Right lobe of liver (tissue), 6 donors: ENCODE results near the gene IVD. TPM values are rescaled to one million over a fixed set of nuclear protein-coding genes. Genes with fewer than 3 reads are reported as not detected.

Experiments used
- ATAC-seq, 4 donors: fragments of 200-7000 bp; cut with Tn5 transposase; one replicate each; pipeline ENCODE4 v1.9.1; 2020; ENCODE audit warnings: mild to moderate bottlenecking in 4 of 4, moderate library complexity in 4 of 4
- DNase-seq, 3 donors: peaks; one replicate each; pipeline ENCODE4 v3.0.0-alpha.2; 2020
- H3K27ac ChIP-seq, 3 donors: fragments of 200-600 bp; one replicate each; pipeline ENCODE4 v1.8.0; 2022
- H3K27me3 ChIP-seq, 2 donors: fragments of 200-600 bp; one replicate each; pipeline ENCODE4 v1.8.0; 2022
- H3K36me3 ChIP-seq, 4 donors: fragments of 200-600 bp; sonication (generic) in 1 of 4; one replicate each; pipeline versions ENCODE4 v1.5.1 to v1.8.0; 2017 to 2022; ENCODE audit warnings: control low read depth in 1 of 4
- H3K4me1 ChIP-seq, 4 donors: fragments of 200-600 bp; sonication (generic) in 1 of 4; one replicate each; pipeline versions ENCODE4 v1.5.1 to v1.8.0; 2017 to 2022; ENCODE audit warnings: control low read depth in 1 of 4
- H3K4me3 ChIP-seq, 3 donors: fragments of 200-600 bp; one replicate each; pipeline ENCODE4 v1.8.0; 2022
- H3K9me3 ChIP-seq, 4 donors: fragments of 200-600 bp; sonication (generic) in 1 of 4; one replicate each; pipeline versions ENCODE4 v1.5.1 to v1.8.0; 2017 to 2022; ENCODE audit warnings: control low read depth in 1 of 4
- POLR2A ChIP-seq: fragments of 450-650 bp; IDR thresholded peaks from one replicate; pipeline ENCODE4 v1.6.1; 2017; ENCODE audit warnings: antibody characterized with exemption, mild to moderate bottlenecking
- WGBS: methylation state at CpG from one replicate; pipeline ENCODE4 v1.1.6; 2018; ENCODE audit warnings: low coverage, low lambda C conversion rate; ENCODE audit not compliant: insufficient coverage; ENCODE audit errors: missing lambda C conversion rate; 5-methylcytosine and 5-hydroxymethylcytosine counted together
- intact Hi-C, 2 donors: fragments of 100-400 bp; cut with DNase I; formaldehyde crosslinking; loops; one replicate each; pipeline versions ENCODE4 v1.11.2 to v1.14.1; 2022
- total RNA-seq, 6 experiments: library from RNA; depleted of rRNA in 2 of 6; stranded (reverse); fragments of >200 nt in 2 of 6; fragmentation: NEBNext Ultra II Directional in 3 of 6; extraction: Animal tissue kit (Norgen Biotek cat#: 25700) in 3 of 6; gene quantifications; one replicate each; pipeline versions ENCODE4 v1.1.0 to v1.2.4, GENCODE V29; 2016 to 2023
- TF ChIP-seq, protein P1 (sequence below), 4 donors: fragments of 200-600 bp in 3 of 4; fragments of 450-650 bp in 1 of 4; IDR thresholded peaks; one replicate each; pipeline versions ENCODE4 v1.5.1 to v1.8.0; 2016 to 2022; ENCODE audit warnings: antibody characterized with exemption in 4 of 4, mild to moderate bottlenecking in 2 of 4
- donor health status: DM: no; HTN: yes; CAD: no.
- donor health status: DM: no; HTN: no; CAD: no.
- donor health status: DM: no; HTN: no; CAD: no.
- donor health status: DM: no; HTN: yes; CAD: no.
- donor health status: DM: no; HTN: yes; CAD: no.

IVD gene
- total RNA-seq, 6 experiments from 2014 or later = 89.7 to 231 (median 122) TPM

DNA sequence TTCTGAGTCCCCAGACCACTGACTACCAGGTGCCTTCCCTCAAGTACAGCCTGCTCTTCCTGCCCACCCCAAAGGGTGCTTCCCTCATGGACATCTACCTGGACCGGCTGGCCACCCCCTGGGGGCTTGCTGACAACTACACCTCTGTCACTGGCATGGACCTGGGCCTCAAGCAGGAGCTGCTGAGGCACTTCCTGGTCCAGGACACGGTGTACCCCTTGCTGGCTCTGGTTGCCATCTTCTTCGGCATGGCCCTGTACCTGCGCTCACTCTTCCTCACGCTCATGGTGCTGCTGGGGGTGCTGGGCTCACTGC is 38.3 kb upstream of the IVD start:
- 64% methylated on average over 5 of the region's 5 CpGs for WGBS

DNA sequence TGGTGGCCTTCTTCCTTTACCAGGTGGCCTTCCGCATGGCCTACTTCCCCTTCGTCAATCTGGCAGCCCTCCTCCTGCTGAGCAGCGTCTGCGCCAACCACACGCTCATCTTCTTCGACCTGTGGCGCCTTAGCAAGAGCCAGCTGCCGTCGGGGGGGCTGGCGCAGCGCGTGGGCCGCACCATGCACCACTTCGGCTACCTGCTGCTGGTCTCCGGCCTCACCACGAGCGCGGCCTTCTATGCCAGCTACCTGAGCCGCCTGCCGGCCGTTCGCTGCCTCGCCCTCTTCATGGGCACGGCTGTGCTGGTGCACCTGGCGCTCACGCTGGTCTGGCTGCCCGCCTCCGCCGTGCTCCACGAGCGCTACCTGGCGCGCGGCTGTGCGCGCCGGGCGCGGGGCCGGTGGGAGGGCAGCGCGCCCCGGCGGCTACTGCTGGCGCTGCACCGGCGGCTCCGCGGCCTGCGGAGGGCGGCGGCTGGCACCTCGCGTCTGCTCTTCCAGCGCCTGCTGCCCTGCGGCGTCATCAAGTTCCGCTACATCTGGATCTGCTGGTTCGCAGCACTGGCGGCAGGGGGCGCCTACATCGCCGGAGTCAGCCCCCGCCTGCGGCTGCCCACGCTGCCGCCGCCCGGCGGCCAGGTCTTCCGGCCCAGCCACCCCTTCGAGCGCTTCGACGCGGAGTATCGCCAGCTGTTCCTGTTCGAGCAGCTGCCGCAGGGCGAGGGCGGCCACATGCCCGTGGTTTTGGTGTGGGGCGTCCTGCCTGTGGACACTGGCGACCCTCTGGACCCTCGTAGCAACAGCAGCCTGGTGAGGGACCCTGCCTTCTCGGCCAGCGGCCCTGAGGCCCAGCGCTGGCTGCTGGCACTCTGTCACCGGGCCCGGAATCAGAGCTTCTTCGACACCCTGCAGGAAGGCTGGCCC is 37.6 kb upstream of the IVD start:
- Histone ChIP-seq H3K4me3 (peak overlapping the region in 1 of 3 donors; percentile 39), H3K9me3 (no peaks in the 10 kb centered on the region), H3K27ac (peak overlapping the region in 2 of 3 donors; percentile 78 to 79), H3K36me3 (no peaks in the 10 kb centered on the region), H3K4me1 (peaks cover 0 to 16% (median 8%) of the 10 kb centered on the region in 4 donors), H3K27me3 (no peaks in the 10 kb centered on the region)
- 40% methylated on average over 9 of the region's 91 CpGs for WGBS
- DNase-seq = peak; percentile 87 to 94 (median 89)
- ATAC-seq = peak; percentile 79 to 87 (median 83)
- TF ChIP-seq, protein P1, sequence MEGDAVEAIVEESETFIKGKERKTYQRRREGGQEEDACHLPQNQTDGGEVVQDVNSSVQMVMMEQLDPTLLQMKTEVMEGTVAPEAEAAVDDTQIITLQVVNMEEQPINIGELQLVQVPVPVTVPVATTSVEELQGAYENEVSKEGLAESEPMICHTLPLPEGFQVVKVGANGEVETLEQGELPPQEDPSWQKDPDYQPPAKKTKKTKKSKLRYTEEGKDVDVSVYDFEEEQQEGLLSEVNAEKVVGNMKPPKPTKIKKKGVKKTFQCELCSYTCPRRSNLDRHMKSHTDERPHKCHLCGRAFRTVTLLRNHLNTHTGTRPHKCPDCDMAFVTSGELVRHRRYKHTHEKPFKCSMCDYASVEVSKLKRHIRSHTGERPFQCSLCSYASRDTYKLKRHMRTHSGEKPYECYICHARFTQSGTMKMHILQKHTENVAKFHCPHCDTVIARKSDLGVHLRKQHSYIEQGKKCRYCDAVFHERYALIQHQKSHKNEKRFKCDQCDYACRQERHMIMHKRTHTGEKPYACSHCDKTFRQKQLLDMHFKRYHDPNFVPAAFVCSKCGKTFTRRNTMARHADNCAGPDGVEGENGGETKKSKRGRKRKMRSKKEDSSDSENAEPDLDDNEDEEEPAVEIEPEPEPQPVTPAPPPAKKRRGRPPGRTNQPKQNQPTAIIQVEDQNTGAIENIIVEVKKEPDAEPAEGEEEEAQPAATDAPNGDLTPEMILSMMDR (IDR thresholded peaks at IDR 0.05) = peak; percentile 83 to 99 (median 94)
- TF ChIP-seq POLR2A = no peak
- intact Hi-C loops = loop anchor here in 1 of 2 donors (10.0 kb wide), 1 partner anchor 47 kb away; no protein-coding TSS in a partner anchor

More for the DNA sequence above, 38.3 kb upstream of the IVD start:
- intact Hi-C loops = loop anchor here in 1 of 2 donors (10.0 kb wide), 1 partner anchor 47 kb away; no protein-coding TSS in a partner anchor
- TF ChIP-seq, protein P1 (IDR thresholded peaks at IDR 0.05) = no peak
- no peak for TF ChIP-seq POLR2A
- Histone ChIP-seq H3K27me3 (no peaks in the 10 kb centered on the region), H3K36me3 (no peaks in the 10 kb centered on the region), H3K4me1 (peaks cover 0 to 16% (median 8%) of the 10 kb centered on the region in 4 donors), H3K4me3 (peak overlapping the region in 1 of 3 donors; percentile 39), H3K27ac (peak overlapping the region in 2 of 3 donors; percentile 78 to 79), H3K9me3 (no peaks in the 10 kb centered on the region)
- ATAC-seq (no peak), DNase-seq (no peak)

DNA sequence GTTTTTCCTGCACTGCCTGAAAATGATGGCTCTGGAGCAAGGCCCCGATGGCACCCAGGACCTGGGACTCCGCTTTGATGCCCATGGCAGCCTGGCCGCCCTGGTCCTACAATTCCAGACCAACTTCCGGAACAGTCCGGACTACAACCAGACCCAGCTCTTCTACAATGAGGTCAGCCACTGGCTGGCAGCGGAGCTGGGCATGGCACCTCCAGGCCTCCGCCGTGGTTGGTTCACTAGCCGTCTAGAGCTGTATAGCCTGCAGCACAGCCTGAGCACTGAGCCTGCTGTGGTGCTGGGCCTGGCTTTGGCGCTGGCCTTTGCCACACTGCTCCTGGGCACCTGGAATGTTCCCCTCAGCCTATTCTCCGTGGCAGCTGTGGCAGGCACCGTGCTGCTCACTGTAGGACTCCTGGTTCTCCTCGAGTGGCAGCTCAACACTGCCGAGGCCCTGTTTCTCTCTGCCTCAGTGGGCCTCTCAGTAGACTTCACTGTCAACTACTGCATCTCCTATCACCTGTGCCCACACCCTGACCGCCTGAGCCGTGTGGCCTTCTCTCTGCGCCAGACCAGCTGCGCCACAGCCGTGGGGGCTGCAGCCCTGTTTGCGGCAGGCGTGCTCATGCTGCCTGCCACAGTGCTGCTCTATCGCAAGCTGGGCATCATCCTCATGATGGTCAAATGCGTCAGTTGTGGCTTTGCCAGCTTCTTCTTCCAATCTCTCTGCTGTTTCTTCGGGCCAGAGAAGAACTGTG is 36.7 kb upstream of the IVD start:
- DNase-seq (no peak), ATAC-seq (no peak)
- WGBS = 98% methylated on average over 7 of the region's 24 CpGs
- Histone ChIP-seq H3K27me3 (no peaks in the 10 kb centered on the region), H3K36me3 (no peaks in the 10 kb centered on the region), H3K9me3 (no peaks in the 10 kb centered on the region), H3K4me1 (peaks cover 0 to 16% (median 8%) of the 10 kb centered on the region in 4 donors), H3K27ac (no peak overlapping the region), H3K4me3 (no peak overlapping the region)
- intact Hi-C loops = loop anchor here in 1 of 2 donors (10.0 kb wide), 1 partner anchor 46 kb away; no protein-coding TSS in a partner anchor
- TF ChIP-seq POLR2A = no peak
- TF ChIP-seq, protein P1 (IDR thresholded peaks at IDR 0.05) = no peak

DNA sequence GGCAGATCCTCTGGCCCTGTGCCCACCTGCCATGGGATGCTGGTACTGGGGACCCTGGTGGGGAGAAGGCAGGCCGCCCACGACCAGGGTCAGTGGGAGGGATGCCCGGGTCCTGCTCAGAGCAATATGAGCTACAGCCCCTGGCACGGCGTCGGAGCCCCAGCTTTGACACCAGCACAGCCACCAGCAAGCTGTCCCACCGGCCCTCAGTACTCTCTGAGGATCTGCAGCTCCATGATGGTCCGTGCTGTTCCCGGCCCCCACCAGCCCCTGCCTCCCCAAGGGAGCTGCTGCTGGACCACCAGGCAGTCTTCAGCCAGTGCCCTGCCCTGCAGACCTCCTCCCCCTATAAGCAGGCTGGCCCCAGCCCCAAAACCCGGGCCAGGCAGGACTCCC is 36.1 kb upstream of the IVD start:
- Histone ChIP-seq H3K27me3 (no peaks in the 10 kb centered on the region), H3K9me3 (no peaks in the 10 kb centered on the region), H3K27ac (no peak overlapping the region), H3K4me1 (peaks cover 0 to 16% (median 8%) of the 10 kb centered on the region in 4 donors), H3K4me3 (no peak overlapping the region), H3K36me3 (no peaks in the 10 kb centered on the region)
- DNase-seq (no peak), ATAC-seq (no peak)
- intact Hi-C loops = loop anchor here in 1 of 2 donors (10.0 kb wide), 1 partner anchor 45 kb away; no protein-coding TSS in a partner anchor
- WGBS = no CpG with 5 or more reads among the region's 10 CpGs
- no peak for TF ChIP-seq POLR2A
